Fibroblast of villous mesenchyme (primary cell): ENCODE data around the gene CYP4V2. TPM values are rescaled to one million over a fixed set of nuclear protein-coding genes. Genes with fewer than 3 reads are reported as not detected.

Experiments
- DNase-seq: peaks from one replicate; pipeline ENCODE4 v3.0.0-alpha.2; 2010; ENCODE audit warnings: low read depth
- H3K4me3 ChIP-seq: 2 replicates; pipeline ENCODE4 v1.5.1; 2011; ENCODE audit warnings: low read depth, mild to moderate bottlenecking, low read length
- total RNA-seq: library from RNA; depleted of rRNA; stranded (reverse); fragments of >200 nt; gene quantifications from 2 replicates; pipeline ENCODE4 v1.2.3, GENCODE V29; 2012
- TF ChIP-seq, protein P1 (sequence below): IDR thresholded peaks from 2 replicates; pipeline ENCODE4 v1.5.1; 2012; ENCODE audit warnings: low read depth, mild to moderate bottlenecking, low read length; ENCODE audit not compliant: insufficient read depth

The CYP4V2 gene
- total RNA-seq, 1 donor, result 15.1 TPM

DNA sequence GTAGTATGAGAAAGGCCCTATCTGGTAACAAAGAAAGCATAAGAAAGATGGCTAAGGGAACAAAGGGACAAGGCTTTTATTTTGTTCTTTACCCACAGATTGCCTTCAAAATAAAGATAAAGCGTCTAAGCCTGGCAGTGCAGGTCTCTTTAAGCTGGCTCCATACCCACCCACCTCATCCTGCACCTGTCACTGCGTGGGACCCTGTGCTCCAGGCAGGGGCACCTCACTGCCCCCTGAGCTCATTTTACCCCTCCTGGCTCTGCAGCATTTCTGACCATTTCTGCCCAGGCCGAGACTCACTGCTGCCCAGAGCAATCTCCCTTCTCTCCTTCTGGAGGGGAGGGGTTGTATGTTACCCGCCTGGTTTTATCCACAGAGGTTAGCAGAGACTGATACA lies 1.7 kb upstream of the CYP4V2 start:
- TF ChIP-seq, protein P1, sequence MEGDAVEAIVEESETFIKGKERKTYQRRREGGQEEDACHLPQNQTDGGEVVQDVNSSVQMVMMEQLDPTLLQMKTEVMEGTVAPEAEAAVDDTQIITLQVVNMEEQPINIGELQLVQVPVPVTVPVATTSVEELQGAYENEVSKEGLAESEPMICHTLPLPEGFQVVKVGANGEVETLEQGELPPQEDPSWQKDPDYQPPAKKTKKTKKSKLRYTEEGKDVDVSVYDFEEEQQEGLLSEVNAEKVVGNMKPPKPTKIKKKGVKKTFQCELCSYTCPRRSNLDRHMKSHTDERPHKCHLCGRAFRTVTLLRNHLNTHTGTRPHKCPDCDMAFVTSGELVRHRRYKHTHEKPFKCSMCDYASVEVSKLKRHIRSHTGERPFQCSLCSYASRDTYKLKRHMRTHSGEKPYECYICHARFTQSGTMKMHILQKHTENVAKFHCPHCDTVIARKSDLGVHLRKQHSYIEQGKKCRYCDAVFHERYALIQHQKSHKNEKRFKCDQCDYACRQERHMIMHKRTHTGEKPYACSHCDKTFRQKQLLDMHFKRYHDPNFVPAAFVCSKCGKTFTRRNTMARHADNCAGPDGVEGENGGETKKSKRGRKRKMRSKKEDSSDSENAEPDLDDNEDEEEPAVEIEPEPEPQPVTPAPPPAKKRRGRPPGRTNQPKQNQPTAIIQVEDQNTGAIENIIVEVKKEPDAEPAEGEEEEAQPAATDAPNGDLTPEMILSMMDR, result no peak
- H3K4me3 ChIP-seq, result no peak overlapping the region
- no peak for DNase-seq

DNA sequence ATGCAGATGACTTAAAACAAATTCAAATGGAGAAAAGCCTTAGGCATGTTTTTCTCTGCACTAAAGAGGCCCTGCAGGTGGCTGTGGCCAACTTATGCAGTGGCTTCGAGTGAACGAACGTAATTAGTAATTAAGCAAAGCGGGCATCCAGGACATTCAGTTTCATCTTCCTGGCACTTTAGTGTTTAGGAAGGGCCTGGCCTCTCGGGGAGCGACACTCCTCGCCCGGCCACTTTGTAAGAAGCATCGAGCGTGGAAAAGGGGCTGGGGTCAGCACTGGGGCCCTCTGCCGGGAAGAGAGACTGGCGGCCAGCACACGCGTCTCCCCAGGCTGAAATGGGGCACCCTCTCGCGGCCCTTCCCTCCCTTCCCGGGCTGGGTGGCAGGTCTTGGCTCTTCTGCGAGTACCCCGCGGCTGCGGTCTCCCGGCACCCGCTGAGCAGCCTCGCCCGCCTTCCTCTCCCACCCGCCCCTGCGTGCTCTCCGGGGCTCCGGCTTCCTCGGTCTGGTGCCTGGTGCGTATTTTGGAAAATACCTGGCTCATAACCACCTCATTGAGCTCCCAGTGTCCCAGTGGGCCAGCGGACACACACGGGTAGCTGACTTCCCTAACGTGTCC lies 677 bp upstream of the CYP4V2 start:
- TF ChIP-seq, protein P1, result no peak
- peak; percentile 24 for DNase-seq
- H3K4me3 ChIP-seq, result peak overlapping the region; percentile 83

DNA sequence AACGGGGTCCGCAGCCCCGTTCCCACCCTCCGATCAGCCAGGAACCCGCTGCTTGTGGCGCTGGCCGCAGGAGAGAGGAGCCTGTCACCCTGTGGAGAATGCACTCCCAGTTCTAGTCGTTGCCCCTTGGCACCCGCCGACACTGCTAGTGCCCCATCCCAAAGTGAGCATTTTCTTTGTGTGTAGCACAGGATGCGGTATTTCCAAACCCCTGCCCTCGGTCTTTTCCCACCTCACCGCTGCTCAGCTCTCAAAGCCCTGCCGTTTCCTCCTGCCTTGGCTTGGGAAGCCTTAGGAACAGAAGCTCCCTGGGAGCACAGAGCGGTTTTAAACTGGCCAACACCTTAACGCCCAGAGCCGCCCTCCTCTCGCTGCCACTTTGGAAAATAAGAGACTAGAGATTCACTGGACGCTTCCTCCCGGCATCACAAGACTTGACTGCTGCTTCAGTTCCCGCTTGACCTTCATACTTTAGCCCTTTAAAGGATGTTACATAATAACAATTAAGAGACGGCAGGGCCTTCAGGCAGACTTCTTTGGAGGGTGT lies 772 bp downstream of the CYP4V2 start:
- peak overlapping the region; percentile 83 for H3K4me3 ChIP-seq
- TF ChIP-seq, protein P1, result no peak
- peak; percentile 66 for DNase-seq

DNA sequence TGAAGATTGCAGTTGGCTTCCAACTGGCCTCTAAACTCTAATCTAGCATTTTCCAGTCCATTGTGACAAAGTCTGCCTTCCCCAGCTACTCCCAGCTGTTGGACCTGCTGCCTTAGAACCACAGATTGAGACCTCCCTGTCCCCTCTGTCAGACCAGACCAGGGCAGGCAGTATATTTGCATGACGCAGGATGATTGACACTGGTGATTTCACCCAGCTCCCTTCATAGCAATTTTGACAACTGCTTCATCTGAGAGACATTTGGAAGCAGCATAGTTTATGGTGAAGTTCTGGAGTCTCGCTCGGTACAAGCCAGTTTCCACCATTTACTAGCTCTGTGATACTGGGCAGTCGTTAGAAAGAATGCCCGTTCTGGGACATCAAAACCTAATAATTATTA lies 2.5 kb downstream of the CYP4V2 start:
- DNase-seq, result no peak
- TF ChIP-seq, protein P1, result no peak
- no peak overlapping the region for H3K4me3 ChIP-seq

DNA sequence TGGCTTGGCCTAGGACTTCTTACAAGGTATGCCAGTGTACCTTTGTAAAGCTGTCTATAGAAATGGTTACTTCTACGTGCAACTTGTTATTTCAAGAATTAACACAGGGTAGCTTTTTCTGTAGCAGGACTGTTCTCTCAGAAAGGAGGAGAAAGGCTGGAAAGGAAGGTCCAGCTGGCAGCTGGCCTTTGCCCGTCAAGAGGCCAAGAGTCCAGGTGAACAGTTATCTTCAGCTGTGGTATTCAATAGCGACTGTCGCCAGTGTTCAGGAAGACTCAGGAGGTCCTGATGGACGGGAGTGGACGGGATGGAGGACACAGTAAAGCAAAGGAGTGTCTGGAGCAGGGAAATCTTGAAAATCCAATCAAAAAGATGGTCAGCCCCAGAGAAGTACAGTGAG lies 4.7 kb downstream of the CYP4V2 start:
- TF ChIP-seq, protein P1, result no peak
- no peak for DNase-seq

DNA sequence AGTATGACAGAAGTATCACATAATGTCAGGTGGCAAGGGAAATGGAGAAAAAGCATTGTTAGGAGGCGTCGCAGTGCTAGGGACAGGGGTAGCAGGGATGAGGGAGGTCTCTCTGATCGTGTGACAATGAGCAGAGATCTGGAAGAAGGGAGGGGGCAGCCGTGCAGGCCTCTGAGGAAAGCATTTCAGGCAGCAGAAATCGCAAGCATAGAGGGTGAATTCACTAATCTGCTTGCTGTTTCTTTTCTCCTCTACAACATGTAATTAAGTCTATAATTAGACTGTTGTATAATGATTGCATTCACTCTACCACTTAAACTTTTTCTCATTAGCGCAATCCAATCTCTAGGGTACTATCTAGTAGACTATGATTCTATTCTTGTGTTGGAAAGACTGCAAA lies 9.1 kb downstream of the CYP4V2 start:
- TF ChIP-seq, protein P1, result no peak
- DNase-seq, result no peak
- H3K4me3 ChIP-seq, result no peak overlapping the region

More for the DNA sequence above, 4.7 kb downstream of the CYP4V2 start:
- H3K4me3 ChIP-seq, result no peak overlapping the region

DNA sequence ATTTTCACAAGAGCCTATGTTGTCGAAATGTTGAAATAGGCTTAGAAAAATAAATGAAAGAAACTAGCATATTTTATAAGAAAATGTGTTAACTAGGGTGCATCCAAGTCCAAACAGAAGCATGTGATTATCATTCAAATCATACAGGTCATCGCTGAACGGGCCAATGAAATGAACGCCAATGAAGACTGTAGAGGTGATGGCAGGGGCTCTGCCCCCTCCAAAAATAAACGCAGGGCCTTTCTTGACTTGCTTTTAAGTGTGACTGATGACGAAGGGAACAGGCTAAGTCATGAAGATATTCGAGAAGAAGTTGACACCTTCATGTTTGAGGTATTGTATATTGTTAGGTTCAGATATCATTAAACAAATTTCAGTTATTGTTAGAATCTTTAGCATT lies 9.6 kb downstream of the CYP4V2 start:
- TF ChIP-seq, protein P1, result no peak
- DNase-seq, result no peak
- no peak overlapping the region for H3K4me3 ChIP-seq
